Esophagus squamous epithelium (tissue), 5 donors: ENCODE results near the gene SSBP1. TPM values are rescaled to one million over a fixed set of nuclear protein-coding genes. Genes with fewer than 3 reads are reported as not detected.

Source experiments
- DNase-seq: peaks from one replicate; lab custom pipeline; 2025; lab: John Stamatoyannopoulos, UW
- H3K27ac ChIP-seq, 4 donors: fragments of 200-600 bp; sonication (generic); one replicate each; pipeline ENCODE4 v1.5.1; 2016 to 2019; ENCODE audit warnings: mild to moderate bottlenecking in 1 of 4
- H3K27me3 ChIP-seq, 4 donors: fragments of 200-600 bp; sonication (generic); 1 replicate in 3 of 4; 2 replicates in 1 of 4; pipeline versions ENCODE4 v1.5.1 to v1.6.0; 2017 to 2021; ENCODE audit warnings: antibody characterized with exemption in 1 of 4
- H3K36me3 ChIP-seq, 3 donors: fragments of 200-600 bp; sonication (generic); one replicate each; pipeline ENCODE4 v1.5.1; 2016 to 2019
- H3K4me1 ChIP-seq, 3 donors: fragments of 200-600 bp; sonication (generic); one replicate each; pipeline ENCODE4 v1.5.1; 2017 to 2019
- H3K4me3 ChIP-seq, 4 donors: fragments of 200-600 bp; sonication (generic); 1 replicate in 3 of 4; 2 replicates in 1 of 4; pipeline ENCODE4 v1.5.1; 2016 to 2019; ENCODE audit warnings: mild to moderate bottlenecking in 2 of 4, moderate library complexity in 1 of 4
- H3K9me3 ChIP-seq, 3 donors: fragments of 200-600 bp; sonication (generic); one replicate each; pipeline ENCODE4 v1.5.1; 2016 to 2019
- POLR2A ChIP-seq, 4 donors: fragments of 450-650 bp; IDR thresholded peaks; one replicate each; pipeline ENCODE4 v1.6.1; 2017; ENCODE audit warnings: antibody characterized with exemption in 4 of 4, mild to moderate bottlenecking in 4 of 4, moderate library complexity in 3 of 4
- WGBS, 2 donors: methylation state at CpG; one replicate each; pipeline ENCODE4 v1.1.5; 2018; 5-methylcytosine and 5-hydroxymethylcytosine counted together
- intact Hi-C: fragments of 100-400 bp; cut with DNase I; formaldehyde crosslinking; loops from one replicate; pipeline ENCODE4 v1.15.0; 2022
- total RNA-seq, 4 donors: library from RNA; depleted of rRNA; stranded (reverse); fragments of >200 nt; gene quantifications; one replicate each; pipeline ENCODE4 v1.1.0, GENCODE V29; 2016
- TF ChIP-seq, protein P1 (sequence below), 6 experiments: fragments of 450-650 bp in 4 of 6; fragments of 200-600 bp in 2 of 6; sonication (generic) in 2 of 6; IDR thresholded peaks; one replicate each; pipeline ENCODE4 v1.5.1; 2016 to 2019; ENCODE audit warnings: antibody characterized with exemption in 6 of 6, mild to moderate bottlenecking in 4 of 6, moderate library complexity in 4 of 6
- donor health status: DM: yes; HTN: yes; CAD: no.

Gene SSBP1
- total RNA-seq, 4 donors from 2014 or later: 120 to 187 (median 146) TPM

DNA sequence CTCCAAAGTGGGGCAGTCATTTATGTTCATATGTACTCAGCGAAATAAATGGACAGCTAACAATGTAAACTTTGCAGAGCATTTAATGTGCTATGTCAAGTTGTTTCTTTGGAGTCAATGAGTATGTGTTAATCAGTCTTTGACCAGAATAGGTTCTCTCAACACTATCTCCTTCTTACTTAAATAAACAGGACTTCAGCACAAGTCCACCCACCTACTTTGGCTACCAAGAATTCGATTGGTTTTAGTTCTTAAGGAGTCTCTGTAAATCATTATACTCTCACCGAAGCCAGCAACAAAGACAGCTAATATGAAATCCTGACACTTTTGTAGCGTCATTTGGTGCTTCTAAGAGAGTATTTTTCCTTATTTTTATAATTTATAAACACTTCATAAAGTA lies 23.1 kb upstream of the SSBP1 start:
- TF ChIP-seq POLR2A (IDR thresholded peaks at IDR 0.05): no peak
- H3K36me3 ChIP-seq: no peaks in the 10 kb centered on the region
- no peaks in the 10 kb centered on the region for H3K4me1 ChIP-seq
- H3K9me3 ChIP-seq: no peaks in the 10 kb centered on the region
- no peak overlapping the region for H3K27ac ChIP-seq
- WGBS, 2 donors: 66% methylated on average over 4 of the region's 4 CpGs
- intact Hi-C loops: no loop called here
- H3K27me3 ChIP-seq: no peaks in the 10 kb centered on the region
- DNase-seq: no peak
- no peak overlapping the region for H3K4me3 ChIP-seq

DNA sequence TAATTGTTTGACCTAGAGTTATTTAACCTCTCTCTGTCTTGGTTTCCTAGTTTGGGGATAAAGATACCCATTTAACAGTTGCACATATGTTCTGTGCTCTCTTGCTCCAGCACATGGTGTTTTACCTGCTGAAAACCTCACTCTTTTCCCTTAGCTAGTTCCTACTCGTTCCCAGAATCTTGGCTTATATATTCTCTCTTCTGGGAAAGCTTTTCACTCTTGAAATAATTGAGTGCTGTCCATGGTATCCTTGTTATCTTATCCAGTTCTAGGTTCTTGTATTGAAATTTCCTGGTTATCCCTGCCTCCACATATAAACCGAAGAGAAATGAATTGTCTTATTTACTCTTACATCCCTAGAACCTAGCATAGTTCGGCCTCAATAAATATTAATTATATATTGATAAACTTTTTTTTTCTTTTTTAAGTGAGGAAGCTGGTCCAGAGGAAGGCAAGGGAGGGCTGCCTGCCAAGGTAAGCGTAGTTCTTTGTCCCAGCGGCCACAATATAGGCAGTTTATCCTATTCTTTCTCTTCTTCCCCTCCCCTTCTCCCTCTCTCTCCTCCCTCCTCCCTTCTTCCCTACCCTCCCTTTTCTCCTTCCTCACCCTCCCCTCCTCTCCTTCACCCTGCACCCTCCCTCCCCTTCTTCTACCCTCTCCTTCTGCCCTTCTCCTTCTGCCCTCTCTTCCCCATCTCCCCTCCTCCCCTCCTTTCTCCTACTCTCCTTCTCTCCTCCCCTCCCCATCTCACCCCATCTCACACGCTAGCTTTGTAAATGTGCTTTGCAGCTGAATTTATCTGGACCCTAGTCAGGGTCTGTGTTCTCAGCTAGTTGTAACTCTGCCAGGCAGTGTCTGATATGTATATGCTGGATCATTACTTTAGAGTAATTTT lies 22.1 kb upstream of the SSBP1 start:
- no peak overlapping the region for H3K4me3 ChIP-seq
- no peak for TF ChIP-seq POLR2A (IDR thresholded peaks at IDR 0.05)
- TF ChIP-seq, protein P1, sequence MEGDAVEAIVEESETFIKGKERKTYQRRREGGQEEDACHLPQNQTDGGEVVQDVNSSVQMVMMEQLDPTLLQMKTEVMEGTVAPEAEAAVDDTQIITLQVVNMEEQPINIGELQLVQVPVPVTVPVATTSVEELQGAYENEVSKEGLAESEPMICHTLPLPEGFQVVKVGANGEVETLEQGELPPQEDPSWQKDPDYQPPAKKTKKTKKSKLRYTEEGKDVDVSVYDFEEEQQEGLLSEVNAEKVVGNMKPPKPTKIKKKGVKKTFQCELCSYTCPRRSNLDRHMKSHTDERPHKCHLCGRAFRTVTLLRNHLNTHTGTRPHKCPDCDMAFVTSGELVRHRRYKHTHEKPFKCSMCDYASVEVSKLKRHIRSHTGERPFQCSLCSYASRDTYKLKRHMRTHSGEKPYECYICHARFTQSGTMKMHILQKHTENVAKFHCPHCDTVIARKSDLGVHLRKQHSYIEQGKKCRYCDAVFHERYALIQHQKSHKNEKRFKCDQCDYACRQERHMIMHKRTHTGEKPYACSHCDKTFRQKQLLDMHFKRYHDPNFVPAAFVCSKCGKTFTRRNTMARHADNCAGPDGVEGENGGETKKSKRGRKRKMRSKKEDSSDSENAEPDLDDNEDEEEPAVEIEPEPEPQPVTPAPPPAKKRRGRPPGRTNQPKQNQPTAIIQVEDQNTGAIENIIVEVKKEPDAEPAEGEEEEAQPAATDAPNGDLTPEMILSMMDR (IDR thresholded peaks at IDR 0.05): no peak
- WGBS, 2 donors: 73 to 74% methylated on average over 6 of the region's 6 CpGs
- no peak overlapping the region for H3K27ac ChIP-seq
- no peaks in the 10 kb centered on the region for H3K4me1 ChIP-seq
- no peaks in the 10 kb centered on the region for H3K27me3 ChIP-seq
- no peaks in the 10 kb centered on the region for H3K36me3 ChIP-seq
- no peak for DNase-seq
- intact Hi-C loops: no loop called here
- H3K9me3 ChIP-seq: no peaks in the 10 kb centered on the region

DNA sequence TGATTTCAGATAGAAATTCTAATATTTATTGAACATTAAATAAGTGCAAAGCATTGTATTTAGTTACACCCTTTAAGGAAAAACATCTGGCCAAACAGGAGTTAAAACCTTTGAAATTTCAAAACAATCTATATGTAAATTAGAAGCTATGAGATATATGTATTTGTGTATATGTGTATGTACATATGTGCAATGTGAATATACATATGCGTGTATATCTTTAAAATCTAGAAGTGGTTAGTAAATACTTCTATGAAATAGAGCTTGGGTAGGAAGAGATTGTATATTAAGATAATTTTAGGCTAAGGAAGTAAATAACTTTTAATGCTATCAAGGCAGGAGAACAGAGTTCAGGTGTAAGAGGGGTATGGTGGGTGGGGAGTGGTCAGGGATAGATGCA lies 20.7 kb upstream of the SSBP1 start:
- no peaks in the 10 kb centered on the region for H3K27me3 ChIP-seq
- DNase-seq: no peak
- no peaks in the 10 kb centered on the region for H3K36me3 ChIP-seq
- no peak overlapping the region for H3K27ac ChIP-seq
- intact Hi-C loops: no loop called here
- H3K4me3 ChIP-seq: no peak overlapping the region
- no peaks in the 10 kb centered on the region for H3K9me3 ChIP-seq
- 98 to 100% methylated on average over 1 of the region's 1 CpG for WGBS, 2 donors
- no peaks in the 10 kb centered on the region for H3K4me1 ChIP-seq
- TF ChIP-seq, protein P1 (IDR thresholded peaks at IDR 0.05): no peak
- no peak for TF ChIP-seq POLR2A (IDR thresholded peaks at IDR 0.05)

DNA sequence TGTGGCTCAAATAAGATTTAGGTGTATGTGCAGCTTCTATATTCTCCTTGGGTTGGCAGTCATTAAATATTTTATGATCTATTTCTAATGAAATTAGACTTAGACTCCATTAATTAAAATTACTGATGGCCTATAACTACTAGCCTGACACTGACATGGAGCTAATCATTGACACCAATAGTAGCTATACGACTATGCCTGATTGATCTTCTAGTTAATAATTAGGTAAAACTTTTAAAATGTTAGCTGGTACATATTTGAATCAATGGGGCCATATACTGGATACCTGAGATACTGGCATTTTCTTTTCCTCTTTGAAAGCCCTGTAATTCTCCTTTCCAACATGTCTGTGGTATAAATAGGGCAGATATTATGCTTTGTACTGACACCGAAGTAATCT lies 15.6 kb upstream of the SSBP1 start:
- H3K27ac ChIP-seq: no peak overlapping the region
- H3K4me3 ChIP-seq: no peak overlapping the region
- H3K27me3 ChIP-seq: no peaks in the 10 kb centered on the region
- 89 to 97% methylated on average over 2 of the region's 2 CpGs for WGBS, 2 donors
- no peaks in the 10 kb centered on the region for H3K36me3 ChIP-seq
- intact Hi-C loops: no loop called here
- TF ChIP-seq POLR2A (IDR thresholded peaks at IDR 0.05): no peak
- TF ChIP-seq, protein P1 (IDR thresholded peaks at IDR 0.05): no peak
- H3K4me1 ChIP-seq: no peaks in the 10 kb centered on the region
- no peaks in the 10 kb centered on the region for H3K9me3 ChIP-seq
- DNase-seq: no peak

DNA sequence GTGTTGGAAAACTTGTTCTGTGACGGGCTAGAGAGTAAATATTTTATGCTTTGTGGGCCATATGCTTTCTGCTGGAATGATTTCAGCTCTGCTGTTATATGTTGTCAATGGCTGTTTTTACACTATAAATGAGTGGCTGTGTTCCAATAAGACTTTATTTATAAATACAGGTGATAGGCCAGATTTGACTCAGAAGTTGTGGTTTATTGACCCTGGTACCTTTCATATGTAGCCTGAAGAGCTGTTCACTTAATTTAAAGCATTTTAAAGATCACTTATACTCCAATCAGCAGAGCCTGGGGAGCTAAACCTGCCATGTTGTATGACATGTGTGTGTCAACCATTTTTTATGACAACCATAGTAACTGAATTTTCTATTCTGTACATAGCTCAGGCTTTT lies 9.1 kb upstream of the SSBP1 start:
- H3K27ac ChIP-seq: no peak overlapping the region
- WGBS, 2 donors: 95 to 100% methylated on average over 1 of the region's 1 CpG
- no peaks in the 10 kb centered on the region for H3K9me3 ChIP-seq
- no peaks in the 10 kb centered on the region for H3K27me3 ChIP-seq
- no peaks in the 10 kb centered on the region for H3K4me1 ChIP-seq
- no peak for DNase-seq
- no peak for TF ChIP-seq POLR2A (IDR thresholded peaks at IDR 0.05)
- TF ChIP-seq, protein P1 (IDR thresholded peaks at IDR 0.05): no peak
- H3K36me3 ChIP-seq: no peaks in the 10 kb centered on the region
- no peak overlapping the region for H3K4me3 ChIP-seq
- intact Hi-C loops: no loop called here
